GM18868 (cell line): ENCODE results near the gene BAIAP2.
"Not testable (repeated sequence)": the region's sequence is repeated elsewhere in the genome, so short reads cannot be mapped to it uniquely, and the experiment has no call there.

Source experiments
- ATAC-seq: cut with Tn5 transposase; IDR thresholded peaks from one replicate; pipeline ENCODE4 v1.9.1; 2021; ENCODE audit warnings: mild to moderate bottlenecking, moderate library complexity; ENCODE audit not compliant: unreplicated experiment

BAIAP2 gene

GRCh38 chr17:81000631-81001357, 34.2 kb upstream of the BAIAP2 start:
- ATAC-seq = no peak

DNA sequence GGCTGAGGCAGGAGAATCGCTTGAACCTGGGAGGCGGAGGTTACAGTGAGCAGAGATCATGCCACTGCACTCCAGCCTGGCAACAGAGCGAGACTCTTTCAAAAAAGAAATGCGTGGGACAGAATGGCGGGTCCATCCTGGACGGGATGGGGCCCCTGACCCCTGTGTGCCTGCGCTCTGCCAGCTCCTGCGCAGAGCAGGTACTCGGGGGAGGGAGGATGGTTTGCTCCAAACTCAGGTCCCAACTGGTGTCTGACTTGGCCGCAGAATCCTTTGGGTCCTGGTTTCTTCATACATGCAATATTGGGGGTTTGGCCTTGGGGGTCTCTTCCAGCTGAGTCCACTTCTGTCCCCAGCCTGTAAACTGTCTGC, 33.0 kb upstream of the BAIAP2 start:
- no peak for ATAC-seq

GRCh38 chr17:81002409-81003361, 32.3 kb upstream of the BAIAP2 start:
- ATAC-seq = no peak

DNA sequence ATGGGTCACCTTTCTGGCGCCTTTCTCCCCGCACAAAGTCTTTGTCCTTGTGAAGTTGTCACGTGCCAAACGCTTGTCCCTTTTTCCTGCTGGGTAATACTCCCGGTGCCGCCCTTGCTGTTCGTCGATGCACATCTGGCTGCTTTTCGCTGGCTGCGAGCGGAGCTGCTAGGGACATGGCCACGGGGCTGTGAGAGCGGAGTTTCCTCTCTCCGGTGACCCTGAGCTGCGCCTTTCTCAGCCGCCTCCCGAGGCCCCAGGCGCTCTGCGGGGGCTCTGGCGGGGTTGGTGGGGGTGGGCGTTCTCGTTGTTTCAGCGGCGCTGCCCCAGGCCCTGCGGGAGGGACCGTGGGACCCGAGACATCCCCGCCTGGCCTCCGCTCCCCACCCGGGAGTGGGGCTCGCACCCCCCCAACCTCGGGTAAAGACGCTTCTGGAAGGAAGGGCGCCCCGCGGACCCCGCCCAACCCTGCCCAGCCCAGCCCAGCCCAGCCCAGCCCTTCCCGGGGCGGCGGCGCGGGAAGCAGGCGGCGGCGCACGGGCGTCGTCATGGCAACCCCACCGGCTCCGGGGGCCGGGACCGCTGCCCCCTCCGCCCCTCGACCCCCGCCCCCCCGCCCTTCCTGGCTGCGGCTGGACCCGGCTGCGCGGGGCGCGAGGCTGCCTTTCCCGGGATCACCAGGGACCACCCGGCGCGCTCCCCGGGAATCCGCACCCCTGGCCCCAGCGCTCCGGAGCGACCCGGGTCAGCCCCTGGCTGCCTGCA, 31.1 kb upstream of the BAIAP2 start:
- no peak for ATAC-seq

GRCh38 chr17:81006891-81007290, 28.1 kb upstream of the BAIAP2 start:
- ATAC-seq = no peak

- no peak for ATAC-seq
Observed at GRCh38 chr17:81008140-81008539, 26.8 kb upstream of the BAIAP2 start.

- no peak for ATAC-seq
Observed at GRCh38 chr17:81009136-81009535, 25.8 kb upstream of the BAIAP2 start.

GRCh38 chr17:81010935-81011334, 24.0 kb upstream of the BAIAP2 start:
- no peak for ATAC-seq

- no peak for ATAC-seq
Observed at GRCh38 chr17:81011951-81012350, 23.0 kb upstream of the BAIAP2 start.

- ATAC-seq = no peak
Observed at GRCh38 chr17:81012574-81013447, 22.1 kb upstream of the BAIAP2 start.

DNA sequence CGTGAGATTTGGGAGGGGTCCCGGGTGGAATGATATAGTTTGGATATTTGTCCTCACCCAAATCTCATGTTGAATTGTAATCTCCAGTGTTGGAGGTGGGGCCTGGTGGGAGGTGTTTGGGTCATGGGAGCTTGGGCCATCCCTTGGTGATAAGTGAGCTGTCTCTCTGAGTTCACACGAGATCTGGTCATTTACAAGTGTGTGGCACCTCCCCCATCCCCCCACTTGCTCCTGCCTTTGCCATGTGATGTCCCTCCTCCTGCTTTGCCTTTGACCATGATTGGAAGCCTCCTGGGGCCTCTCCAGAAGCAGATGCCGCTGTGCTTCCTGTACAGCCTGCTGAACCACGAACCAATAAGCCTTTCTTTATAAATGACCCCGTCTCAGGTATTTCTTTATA, 21.3 kb upstream of the BAIAP2 start:
- no peak for ATAC-seq

- no peak for ATAC-seq
Observed at GRCh38 chr17:81015136-81015535, 19.8 kb upstream of the BAIAP2 start.

GRCh38 chr17:81016575-81016974, 18.4 kb upstream of the BAIAP2 start:
- ATAC-seq = no peak

DNA sequence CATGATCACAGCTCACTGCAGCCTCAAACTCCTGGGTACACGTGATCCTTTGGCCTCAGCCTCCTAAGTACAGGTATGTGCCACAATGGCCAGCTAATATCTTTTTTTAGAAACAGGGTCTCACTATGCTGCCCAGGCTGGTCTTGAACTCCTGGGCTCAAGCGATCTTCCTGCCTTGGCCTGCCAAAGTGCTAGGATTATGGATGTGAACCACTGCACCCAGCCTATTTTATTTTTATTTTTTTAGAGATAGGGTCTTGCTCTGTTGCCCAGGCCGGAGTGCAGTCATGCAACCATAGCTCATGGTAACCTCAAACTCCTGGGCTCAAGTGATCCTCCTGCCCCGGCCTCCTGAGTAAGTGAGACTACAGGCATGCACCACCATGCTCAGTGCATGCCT, 17.6 kb upstream of the BAIAP2 start:
- not testable (repeated sequence) for ATAC-seq

DNA sequence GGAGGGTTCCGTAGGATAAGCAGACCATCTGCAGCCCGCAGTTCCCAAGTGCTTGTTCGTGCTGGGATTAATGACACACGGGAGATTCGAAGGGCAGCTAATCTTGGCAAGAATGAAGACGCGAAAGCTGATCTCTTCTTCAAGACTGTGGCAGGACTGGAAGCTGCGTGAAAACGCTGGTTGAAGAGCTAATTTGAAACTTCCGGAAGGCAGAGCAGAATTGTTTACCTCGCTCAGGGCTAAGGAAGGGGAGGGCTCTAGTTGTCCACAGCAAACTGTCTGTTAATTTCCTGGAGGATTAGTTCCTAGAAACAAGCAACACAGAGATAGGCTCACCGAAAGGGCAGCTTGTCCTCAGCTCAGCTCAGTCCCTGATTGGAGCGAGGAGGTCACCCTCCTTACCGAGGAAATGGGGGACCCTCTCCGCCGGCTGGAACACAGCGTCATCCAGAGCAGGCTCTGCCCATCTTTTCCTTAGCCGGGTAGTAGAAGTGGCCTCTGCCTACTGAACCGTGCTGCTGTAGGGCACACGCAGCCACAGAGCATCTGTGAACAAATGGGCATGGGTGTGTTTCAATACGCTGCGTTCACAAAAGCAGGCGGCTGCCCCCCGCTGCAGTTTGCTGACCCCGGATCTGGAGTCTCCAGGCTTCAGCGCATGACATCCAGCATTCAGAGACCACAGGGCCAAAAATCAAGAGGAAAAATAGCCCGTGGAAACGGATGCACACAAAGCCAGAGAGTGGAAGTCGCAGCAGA, 16.7 kb upstream of the BAIAP2 start:
- ATAC-seq = no peak

DNA sequence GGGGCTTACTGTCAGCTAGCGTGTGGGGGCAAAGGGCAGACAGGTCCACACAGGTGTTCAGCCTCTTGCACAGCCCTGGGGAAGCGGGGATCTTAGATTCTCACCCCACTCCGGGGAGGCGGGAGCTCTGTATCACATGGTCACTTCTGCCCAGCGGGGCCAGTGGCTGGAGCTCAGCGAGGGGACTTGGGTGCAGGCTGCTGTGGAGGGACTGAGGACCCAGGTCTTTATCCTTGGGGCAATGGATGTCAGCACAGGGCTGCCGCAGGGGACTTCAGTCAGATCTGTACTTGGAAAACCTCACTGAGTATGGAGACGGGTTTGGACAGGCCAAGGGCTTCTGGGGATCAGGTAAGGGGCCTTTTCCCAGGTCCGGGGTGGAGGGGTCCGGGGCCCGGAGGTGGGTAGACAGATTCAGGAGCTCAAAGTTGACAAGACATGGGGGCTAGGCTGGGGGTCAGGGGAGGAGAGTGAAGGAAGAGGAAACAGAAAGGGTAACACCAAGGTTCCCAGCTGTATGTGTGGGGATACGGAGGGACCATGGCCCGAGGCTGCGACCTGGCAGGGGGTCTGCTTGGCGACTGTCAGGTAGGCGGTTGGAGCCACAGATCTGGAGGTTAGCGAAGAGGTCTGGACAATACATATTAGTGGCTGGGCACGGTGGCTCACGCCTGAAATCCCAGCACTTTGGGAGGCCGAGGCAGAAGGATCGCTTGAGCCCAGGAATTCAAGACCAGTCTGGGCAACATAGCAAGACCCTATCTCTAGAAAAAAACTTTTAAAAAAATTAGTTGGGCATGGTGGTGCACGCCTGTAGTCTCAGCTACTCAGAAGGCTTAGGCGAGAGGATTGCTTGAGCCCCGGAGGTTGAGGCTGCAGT, 15.1 kb upstream of the BAIAP2 start:
- no peak for ATAC-seq

DNA sequence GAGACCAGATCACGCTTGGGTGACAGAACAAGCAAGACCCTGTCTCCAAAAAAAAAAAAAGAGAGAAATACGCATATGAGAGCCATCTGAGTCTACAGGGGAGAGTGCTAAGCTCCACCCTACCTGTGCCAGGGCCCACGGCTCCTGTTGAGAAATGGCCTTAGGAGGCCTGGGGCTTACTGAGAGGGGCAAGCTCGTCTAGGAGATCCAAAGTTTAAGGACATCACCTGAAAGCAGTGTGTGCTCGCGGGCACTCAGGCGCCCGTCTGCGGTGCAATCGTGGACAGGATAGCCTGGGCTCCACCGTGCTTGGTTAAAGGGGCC, 14.5 kb upstream of the BAIAP2 start:
- ATAC-seq = no peak

DNA sequence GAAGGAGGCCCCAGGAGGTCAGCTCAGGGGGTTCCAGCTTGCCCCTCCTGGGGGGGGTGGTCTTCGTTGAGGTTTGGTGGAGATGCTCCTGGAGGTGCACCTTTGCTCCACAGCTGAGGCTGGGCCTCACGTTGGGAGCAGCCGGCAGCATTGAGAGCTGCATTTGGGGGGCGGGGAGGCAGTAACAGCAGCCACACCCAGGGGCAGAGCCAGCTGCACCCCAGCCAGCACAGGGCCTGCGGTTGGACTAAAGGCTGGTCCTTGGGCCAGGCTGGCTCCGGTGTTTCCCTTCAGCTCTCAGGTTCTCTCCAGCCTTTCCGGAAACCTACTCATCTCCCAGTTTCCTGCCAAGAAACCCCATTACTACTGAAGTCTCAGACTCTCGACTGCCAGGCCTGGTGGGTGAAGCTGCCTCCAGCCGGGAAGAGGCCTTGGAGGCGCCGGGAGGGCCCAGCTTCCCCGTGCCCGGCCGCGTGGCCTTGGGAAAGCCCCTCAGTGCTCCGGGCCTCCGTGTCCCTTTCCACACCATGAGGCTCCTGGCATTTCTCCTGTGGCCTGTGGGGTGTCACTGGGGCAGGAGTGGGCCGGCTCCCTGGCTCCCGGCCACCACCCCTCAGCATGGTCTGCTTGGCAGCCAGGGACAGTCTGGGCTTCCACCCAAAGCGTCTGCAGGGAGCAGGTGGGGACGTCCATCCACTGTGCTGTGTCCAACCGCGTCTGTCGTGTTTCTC, 14.0 kb upstream of the BAIAP2 start:
- no peak for ATAC-seq
